OCI-LY3 (cell line): ENCODE data around the gene LRRC63.

ENCODE experiments used
- CTCF ChIP-seq: fragments of 200-600, 300-600 bp; sonication (generic); IDR thresholded peaks from 2 replicates; pipeline ENCODE4 v1.5.1; 2014; ENCODE audit warnings: antibody characterized with exemption, low read length, low read depth
- EZH2phosphoT487 ChIP-seq: fragments of 200-600 bp; shearing (Covaris generic); IDR thresholded peaks from 2 replicates; pipeline ENCODE4 v1.6.1; 2018; ENCODE audit warnings: antibody characterized with exemption, mixed run types, low read depth

- TF ChIP-seq CTCF (no peak), EZH2phosphoT487 (no peak)
These were observed 55.4 kb downstream of the LRRC63 start for GRCh38 chr13:46267166-46267565.
